Measurements from ENCODE around the gene IRF2BPL. TPM values are rescaled to one million over a fixed set of nuclear protein-coding genes. Genes with fewer than 3 reads are reported as not detected.

IRF2BPL gene
- total RNA-seq, 2 experiments from 2014 or later, result 70.9 to 71.8 TPM

GRCh38 chr14:77026166-77026929, 2.2 kb downstream of the IRF2BPL start:
- DNase-seq (peak in 2 of 14 experiments; percentile 15 to 44), ATAC-seq (ENCODE audit: poor library complexity) (no peak)
- Histone ChIP-seq H3K4me3 (ENCODE audit: low read length) (peak overlapping the region; percentile 95), H3K4me1 (ENCODE audit: insufficient read depth, low read length) (peaks cover 78% of the 10 kb centered on the region), H3K9me3 (ENCODE audit: control insufficient read depth in 1 of 2, insufficient read depth in 1 of 2, low read length in 2 of 2) (no peaks in the 10 kb centered on the region), H3K36me3 (ENCODE audit: insufficient read depth, low read length) (peaks cover 12% of the 10 kb centered on the region), H3K27ac (ENCODE audit: low read depth in 1 of 2, low read length in 2 of 2) (peak overlapping the region in 1 of 2 donors; percentile 95), H3K27me3 (ENCODE audit: control insufficient read depth in 1 of 2, insufficient read depth in 2 of 2, low read length in 2 of 2) (no peaks in the 10 kb centered on the region)
- H3K36me3 Mint-ChIP-seq (ENCODE audit: low read depth), result peaks cover 44% of the 10 kb centered on the region
- H3K9me3 Mint-ChIP-seq, result no peaks in the 10 kb centered on the region
- no peak for TF ChIP-seq CTCF (IDR thresholded peaks at IDR 0.05)
- H3K27ac Mint-ChIP-seq, result peak overlapping the region; percentile 79
- POLR2A ChIA-PET, result interaction anchor here (1.6 to 9.2 kb wide), 7 partner anchors 15 to 117 kb away, joined by 3 to 220 read pairs (median 14); no protein-coding TSS in a partner anchor
- peak overlapping the region; percentile 81 for H3K4me3 Mint-ChIP-seq
- peaks cover 57% of the 10 kb centered on the region for H3K4me1 Mint-ChIP-seq (ENCODE audit: low read depth)
- no peaks in the 10 kb centered on the region for H3K27me3 Mint-ChIP-seq
- CTCF ChIA-PET, result interaction anchor here (1.3 to 3.1 kb wide), 4 partner anchors 13 to 79 kb away, joined by 4 to 15 read pairs (median 9); no protein-coding TSS in a partner anchor
- intact Hi-C loops (cut with DNase I, micrococcal nuclease), result loop anchor here in 1 of 2 experiments (5.0 kb wide), 1 partner anchor 114 kb away; no protein-coding TSS in a partner anchor

- DNase-seq, result no peak
Observed at GRCh38 chr14:77025744-77026165, 2.8 kb downstream of the IRF2BPL start.

More at GRCh38 chr14:77025744-77026165, 2.8 kb downstream of the IRF2BPL start:
- Mint-ChIP-seq H3K4me1 (ENCODE audit: low read depth) (peaks cover 52% of the 10 kb centered on the region), H3K9me3 (no peaks in the 10 kb centered on the region), H3K36me3 (ENCODE audit: low read depth) (peaks cover 41% of the 10 kb centered on the region), H3K4me3 (peak overlapping the region; percentile 80), H3K27me3 (no peaks in the 10 kb centered on the region), H3K27ac (peak overlapping the region; percentile 90)
- TF ChIP-seq CTCF (IDR thresholded peaks at IDR 0.05), result no peak
- Histone ChIP-seq H3K36me3 (ENCODE audit: insufficient read depth, low read length) (peaks cover 11% of the 10 kb centered on the region), H3K4me1 (ENCODE audit: insufficient read depth, low read length) (peaks cover 74% of the 10 kb centered on the region), H3K27ac (ENCODE audit: low read depth in 1 of 2, low read length in 2 of 2) (no peak overlapping the region), H3K27me3 (ENCODE audit: control insufficient read depth in 1 of 2, insufficient read depth in 2 of 2, low read length in 2 of 2) (no peaks in the 10 kb centered on the region), H3K4me3 (ENCODE audit: low read length) (peak overlapping the region; percentile 24), H3K9me3 (ENCODE audit: control insufficient read depth in 1 of 2, insufficient read depth in 1 of 2, low read length in 2 of 2) (no peaks in the 10 kb centered on the region)
- ChIA-PET POLR2A (interaction anchor here (1.6 to 9.2 kb wide), 5 partner anchors 18 to 117 kb away, joined by 3 to 220 read pairs (median 22); no protein-coding TSS in a partner anchor), CTCF (interaction anchor here (2.3 to 3.1 kb wide), 2 partner anchors 14 to 64 kb away, joined by 9 to 15 read pairs; no protein-coding TSS in a partner anchor)
- intact Hi-C loops (cut with DNase I, micrococcal nuclease), result loop anchor here in 1 of 2 experiments (5.0 kb wide), 1 partner anchor 113 kb away; no protein-coding TSS in a partner anchor
- ATAC-seq (ENCODE audit: poor library complexity), result no peak
